ENCODE data around the gene NOP14. TPM values are rescaled to one million over a fixed set of nuclear protein-coding genes. Genes with fewer than 3 reads are reported as not detected.

NOP14 gene
- polyA plus RNA-seq, 1 experiment, result 11.5 TPM

DNA sequence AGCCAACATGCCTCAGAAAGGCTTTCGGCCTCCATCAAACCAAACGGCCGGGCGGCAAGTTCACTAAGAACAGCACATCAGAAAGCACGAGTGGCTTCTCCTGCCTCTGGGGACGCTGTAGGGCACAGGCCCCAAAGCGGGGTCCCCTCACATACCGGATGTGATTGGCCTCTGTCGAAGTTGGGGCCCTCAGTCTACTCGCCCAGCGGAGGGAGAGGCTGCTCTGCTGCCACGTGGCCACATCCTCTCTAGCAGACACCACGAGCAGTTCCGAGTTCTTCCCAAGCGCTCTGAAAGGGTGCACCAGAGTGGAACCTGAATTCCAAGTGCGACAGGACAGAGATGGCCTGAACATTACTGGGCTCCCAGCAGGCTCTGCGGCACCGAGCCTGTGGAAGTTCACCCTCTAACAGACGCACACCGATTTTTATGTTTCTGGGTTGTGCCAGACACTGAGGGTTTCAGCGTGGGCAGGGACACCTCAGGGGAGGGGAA, 21.1 kb downstream of the NOP14 start:
- Histone ChIP-seq H3K9me3 (ENCODE audit: control insufficient read depth, insufficient read depth, low read length) (peaks cover 8% of the 10 kb centered on the region; the same call in 1 of the 2 replicates), H3K27me3 (ENCODE audit: control insufficient read depth, insufficient read depth, low read length) (no peaks in the 10 kb centered on the region), H3K4me3 (ENCODE audit: low read depth, low read length) (no peak overlapping the region), H3K27ac (ENCODE audit: low read depth, low read length) (peak overlapping the region; percentile 21)
- CTCF ChIA-PET, result interaction anchor here (0.7 kb wide), 1 partner anchor 178 kb away, joined by 3 read pairs; no protein-coding TSS in a partner anchor
- POLR2A ChIA-PET, result no interaction called here
- TF ChIP-seq, protein P1, sequence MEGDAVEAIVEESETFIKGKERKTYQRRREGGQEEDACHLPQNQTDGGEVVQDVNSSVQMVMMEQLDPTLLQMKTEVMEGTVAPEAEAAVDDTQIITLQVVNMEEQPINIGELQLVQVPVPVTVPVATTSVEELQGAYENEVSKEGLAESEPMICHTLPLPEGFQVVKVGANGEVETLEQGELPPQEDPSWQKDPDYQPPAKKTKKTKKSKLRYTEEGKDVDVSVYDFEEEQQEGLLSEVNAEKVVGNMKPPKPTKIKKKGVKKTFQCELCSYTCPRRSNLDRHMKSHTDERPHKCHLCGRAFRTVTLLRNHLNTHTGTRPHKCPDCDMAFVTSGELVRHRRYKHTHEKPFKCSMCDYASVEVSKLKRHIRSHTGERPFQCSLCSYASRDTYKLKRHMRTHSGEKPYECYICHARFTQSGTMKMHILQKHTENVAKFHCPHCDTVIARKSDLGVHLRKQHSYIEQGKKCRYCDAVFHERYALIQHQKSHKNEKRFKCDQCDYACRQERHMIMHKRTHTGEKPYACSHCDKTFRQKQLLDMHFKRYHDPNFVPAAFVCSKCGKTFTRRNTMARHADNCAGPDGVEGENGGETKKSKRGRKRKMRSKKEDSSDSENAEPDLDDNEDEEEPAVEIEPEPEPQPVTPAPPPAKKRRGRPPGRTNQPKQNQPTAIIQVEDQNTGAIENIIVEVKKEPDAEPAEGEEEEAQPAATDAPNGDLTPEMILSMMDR (IDR thresholded peaks at IDR 0.05; ENCODE audit: low read depth, low read length), result no peak
- DNase-seq (ENCODE audit: low read depth, low spot score), result no peak

DNA sequence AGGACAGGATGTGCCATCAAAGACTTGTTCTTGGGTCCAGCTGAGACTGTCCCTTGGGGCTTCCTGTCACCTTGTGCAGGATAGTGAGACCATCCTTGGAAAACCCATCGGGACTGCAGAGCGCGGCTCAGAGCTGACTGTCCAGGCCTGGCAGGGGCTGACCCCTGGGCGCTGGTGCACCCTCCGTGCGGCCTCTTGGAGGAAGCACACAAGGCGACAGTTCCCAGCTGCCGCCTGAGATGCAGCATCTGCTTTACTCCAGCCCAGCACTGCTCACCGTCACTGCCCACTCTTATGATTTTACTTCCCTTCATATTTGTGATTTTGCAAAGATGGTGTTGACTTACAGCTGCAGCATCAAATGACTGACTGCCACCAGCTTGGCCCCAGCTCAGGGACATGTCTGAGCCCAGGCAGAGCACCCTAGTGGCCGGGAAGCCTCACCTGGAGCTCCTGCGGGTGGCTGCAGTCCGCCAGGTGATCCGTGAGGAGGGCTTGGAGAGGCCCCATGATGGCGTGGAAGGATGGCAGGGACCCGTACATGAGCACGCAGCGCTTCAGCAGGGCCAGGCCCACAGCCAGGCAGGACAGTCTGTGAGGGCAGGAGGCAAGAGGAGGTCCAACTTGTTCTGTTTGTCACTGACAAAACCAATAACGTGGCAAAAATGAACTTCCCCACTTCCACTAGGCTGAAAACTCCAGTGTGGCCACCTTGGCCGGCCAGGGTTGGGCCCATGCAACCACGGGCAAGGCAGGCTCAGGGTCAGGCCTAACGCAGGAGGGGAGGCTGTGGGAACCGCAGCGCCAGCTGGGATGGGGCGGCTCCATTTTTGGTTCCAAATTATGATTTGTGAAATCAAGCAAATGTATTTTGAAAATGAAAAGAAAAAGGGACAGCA, 21.8 kb downstream of the NOP14 start:
- ChIA-PET POLR2A (no interaction called here), CTCF (interaction anchor here (0.7 kb wide), 1 partner anchor 177 kb away, joined by 3 read pairs; no protein-coding TSS in a partner anchor)
- Histone ChIP-seq H3K4me3 (ENCODE audit: low read depth, low read length) (no peak overlapping the region), H3K27ac (ENCODE audit: low read depth, low read length) (no peak overlapping the region), H3K9me3 (ENCODE audit: control insufficient read depth, insufficient read depth, low read length) (peaks cover 8% of the 10 kb centered on the region; the same call in 1 of the 2 replicates), H3K27me3 (ENCODE audit: control insufficient read depth, insufficient read depth, low read length) (no peaks in the 10 kb centered on the region)
- TF ChIP-seq, protein P1 (IDR thresholded peaks at IDR 0.05; ENCODE audit: low read depth, low read length), result no peak
- no peak for DNase-seq (ENCODE audit: low read depth, low spot score)

DNA sequence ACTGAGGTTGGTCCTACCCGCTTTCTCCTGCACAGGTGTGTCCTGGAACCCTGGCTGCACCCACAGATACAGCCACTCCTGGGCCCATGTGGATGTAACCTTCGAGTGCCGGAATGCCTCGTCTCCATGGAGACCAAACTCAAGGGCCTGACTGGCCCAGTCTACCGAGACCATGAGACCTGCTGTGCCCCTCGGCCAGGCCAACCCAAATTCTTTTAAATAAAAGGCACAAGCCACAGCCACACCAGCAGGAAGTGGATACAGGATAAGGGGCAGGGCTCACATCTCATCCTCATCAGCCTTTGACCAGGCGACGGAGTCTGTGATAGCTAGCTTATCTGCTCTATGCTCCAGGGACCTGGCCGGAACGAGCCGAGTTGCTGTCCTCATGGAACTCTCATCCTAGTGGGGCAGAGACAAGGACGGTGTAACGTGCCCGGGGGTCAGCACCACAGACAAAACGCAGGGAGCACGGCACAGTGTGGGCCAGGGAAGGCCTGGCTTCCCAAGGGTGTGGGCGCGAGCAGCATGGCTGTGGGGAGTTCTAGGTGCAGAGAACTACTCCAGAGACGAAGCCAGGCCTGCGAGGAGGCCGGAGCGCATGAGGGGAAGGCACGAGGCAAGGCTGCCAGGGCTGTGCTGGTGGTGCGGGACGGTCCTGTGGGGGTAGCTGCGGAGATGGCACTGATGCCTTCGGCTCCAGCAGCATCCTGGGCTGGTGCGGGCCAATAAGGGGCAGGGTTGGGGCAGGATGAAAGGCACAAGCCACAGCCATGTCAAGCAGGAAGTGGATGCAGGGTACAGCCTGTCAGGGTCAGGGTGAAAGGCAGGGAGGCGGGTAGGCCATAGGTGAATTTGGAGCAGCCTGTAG, 22.7 kb downstream of the NOP14 start:
- ChIA-PET POLR2A (no interaction called here), CTCF (no interaction called here)
- H3K4me3 ChIP-seq (ENCODE audit: low read depth, low read length), result no peak overlapping the region
- H3K27ac ChIP-seq (ENCODE audit: low read depth, low read length), result no peak overlapping the region
- H3K27me3 ChIP-seq (ENCODE audit: control insufficient read depth, insufficient read depth, low read length), result no peaks in the 10 kb centered on the region
- no peak for DNase-seq (ENCODE audit: low read depth, low spot score)
- TF ChIP-seq, protein P1 (IDR thresholded peaks at IDR 0.05; ENCODE audit: low read depth, low read length), result no peak
- H3K9me3 ChIP-seq (ENCODE audit: control insufficient read depth, insufficient read depth, low read length), result peaks cover 8% of the 10 kb centered on the region; the same call in 1 of the 2 replicates

DNA sequence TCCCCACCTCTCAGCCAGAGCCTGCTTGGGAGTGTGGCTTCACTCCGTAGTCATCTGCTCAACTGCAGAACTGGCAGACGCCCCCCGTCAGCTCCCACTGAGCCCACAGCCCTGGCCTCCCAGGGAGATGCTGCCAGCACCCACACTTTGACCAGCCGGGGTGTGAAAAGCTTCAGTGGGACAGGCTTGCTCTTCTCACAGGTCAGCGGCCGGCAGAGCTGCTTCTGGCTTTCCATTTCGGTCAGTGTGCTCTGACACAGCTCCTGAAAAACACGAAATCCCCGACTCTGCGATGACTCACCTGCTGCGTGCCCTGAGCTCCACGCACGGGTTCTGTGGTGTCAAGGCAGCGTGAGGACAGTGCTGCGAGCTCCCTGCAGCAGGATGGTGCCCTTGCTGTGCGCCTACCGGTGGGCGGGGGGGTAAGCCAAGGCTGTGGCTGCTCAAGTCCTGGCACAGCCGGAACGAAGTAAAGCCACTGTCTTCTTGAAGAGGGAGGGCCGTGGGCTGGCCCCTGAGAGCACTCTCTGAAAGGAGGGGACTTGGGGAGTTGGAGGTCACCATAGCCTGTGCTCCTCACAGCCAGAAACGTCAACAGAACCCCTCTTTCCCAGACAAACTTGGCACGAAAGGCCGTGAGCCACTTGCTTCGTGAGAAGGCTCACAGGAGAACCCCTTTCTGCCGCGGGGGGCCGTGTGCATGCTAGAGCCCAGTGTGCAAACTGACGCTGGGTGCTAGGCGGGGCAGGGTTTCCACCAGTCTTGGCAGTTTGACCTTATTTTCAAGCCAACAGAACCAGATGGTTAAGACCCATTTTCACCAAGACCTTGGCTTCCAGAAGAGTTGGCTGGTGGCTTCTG, 23.6 kb downstream of the NOP14 start:
- H3K4me3 ChIP-seq (ENCODE audit: low read depth, low read length), result no peak overlapping the region
- DNase-seq (ENCODE audit: low read depth, low spot score), result no peak
- no peak overlapping the region for H3K27ac ChIP-seq (ENCODE audit: low read depth, low read length)
- ChIA-PET CTCF (no interaction called here), POLR2A (no interaction called here)
- TF ChIP-seq, protein P1 (IDR thresholded peaks at IDR 0.05; ENCODE audit: low read depth, low read length), result no peak
- H3K9me3 ChIP-seq (ENCODE audit: control insufficient read depth, insufficient read depth, low read length), result peaks cover 8% of the 10 kb centered on the region; the same call in 1 of the 2 replicates
- no peaks in the 10 kb centered on the region for H3K27me3 ChIP-seq (ENCODE audit: control insufficient read depth, insufficient read depth, low read length)
